Left lung (tissue), 10 donors: ENCODE results near the gene PPP2R5B. TPM values are rescaled to one million over a fixed set of nuclear protein-coding genes. Genes with fewer than 3 reads are reported as not detected.

Experiments used
- ATAC-seq: fragments of 200-7000 bp; cut with Tn5 transposase; one replicate; pipeline ENCODE4 v1.9.1; 2020; ENCODE audit warnings: moderate library complexity
- DNase-seq, 4 donors: peaks; one replicate each; pipeline ENCODE4 v3.0.0-alpha.2; 2013 to 2020
- H3K27ac ChIP-seq, 2 donors: fragments of 200-600 bp; sonication (generic) in 1 of 2; one replicate each; pipeline versions ENCODE4 v1.5.0 to v1.8.0; 2020 to 2021
- H3K27me3 ChIP-seq, 2 donors: fragments of 200-600 bp; sonication (generic) in 1 of 2; one replicate each; pipeline versions ENCODE4 v1.5.0 to v1.8.0; 2020 to 2021
- H3K36me3 ChIP-seq, 2 donors: fragments of 200-600 bp; sonication (generic) in 1 of 2; one replicate each; pipeline versions ENCODE4 v1.5.0 to v1.8.0; 2020 to 2021
- H3K4me1 ChIP-seq, 2 donors: fragments of 200-600 bp; one replicate each; pipeline ENCODE4 v1.8.0; 2021
- H3K4me3 ChIP-seq, 2 donors: fragments of 200-600 bp; sonication (generic) in 1 of 2; one replicate each; pipeline versions ENCODE4 v1.5.0 to v1.8.0; 2020 to 2021; ENCODE audit warnings: mild to moderate bottlenecking in 1 of 2
- H3K9me3 ChIP-seq, 2 donors: fragments of 200-600 bp; sonication (generic) in 1 of 2; one replicate each; pipeline versions ENCODE4 v1.5.0 to v1.8.0; 2020 to 2021
- CTCF ChIP-seq, 2 donors: fragments of 200-600 bp; sonication (generic) in 1 of 2; IDR thresholded peaks; one replicate each; pipeline versions ENCODE4 v1.5.0 to v1.8.0; 2021; ENCODE audit warnings: antibody characterized with exemption in 2 of 2
- intact Hi-C, 2 donors: fragments of 100-400 bp; cut with DNase I; formaldehyde crosslinking; loops; one replicate each; pipeline versions ENCODE4 v1.11.2 to v1.14.2; 2022
- polyA plus RNA-seq, 6 donors: library from polyadenylated mRNA; unstranded; fragments of 120-200 nt; gene quantifications; one replicate each; pipeline ENCODE4 v1.2.1, GENCODE V29; 2013; ENCODE audit not compliant: insufficient read length in 6 of 6
- total RNA-seq, 2 donors: library from RNA; stranded (reverse); fragmentation: NEBNext Ultra II Directional; extraction: Animal tissue kit (Norgen Biotek cat#: 25700); gene quantifications; one replicate each; pipeline ENCODE4 v1.2.1, GENCODE V29; 2021
- donor health status: DM: no; HTN: yes; CAD: no.
- donor health status: DM: no; HTN: no; CAD: no.

The PPP2R5B gene
- total and polyA plus RNA-seq, 8 donors, result 12.1 to 29.9 (median 14.1) TPM

- Histone ChIP-seq H3K36me3 (no peaks in the 10 kb centered on the region), H3K4me3 (no peak overlapping the region), H3K27me3 (no peaks in the 10 kb centered on the region), H3K4me1 (peaks cover 0 to 52% of the 10 kb centered on the region in 2 donors), H3K9me3 (no peaks in the 10 kb centered on the region), H3K27ac (no peak overlapping the region)
- no peak for ATAC-seq
- DNase-seq, result no peak
- TF ChIP-seq CTCF (IDR thresholded peaks at IDR 0.05), result no peak
- intact Hi-C loops, result no loop called here
Observed at GRCh38 chr11:64888729-64889511, 35.6 kb upstream of the PPP2R5B start.

GRCh38 chr11:64890522-64890939, 34.0 kb upstream of the PPP2R5B start:
- no peak overlapping the region for H3K4me3 ChIP-seq
- ATAC-seq (no peak), DNase-seq (no peak)
- peaks cover 0 to 9% of the 10 kb centered on the region in 2 donors for H3K36me3 ChIP-seq
- H3K27ac ChIP-seq, result no peak overlapping the region
- TF ChIP-seq CTCF (IDR thresholded peaks at IDR 0.05), result no peak
- H3K4me1 ChIP-seq, result peaks cover 0 to 46% of the 10 kb centered on the region in 2 donors
- H3K27me3 ChIP-seq, result no peaks in the 10 kb centered on the region
- intact Hi-C loops, result loop anchor here (5.0 to 10.0 kb wide), 2 partner anchors 43 to 46 kb away; partner anchors contain the start of gene CDC42BPG (in 1 of the 2)
- H3K9me3 ChIP-seq, result no peaks in the 10 kb centered on the region

GRCh38 chr11:64891215-64891848, 33.2 kb upstream of the PPP2R5B start:
- no peak overlapping the region for H3K27ac ChIP-seq
- DNase-seq (no peak), ATAC-seq (no peak)
- no peaks in the 10 kb centered on the region for H3K27me3 ChIP-seq
- peaks cover 0 to 38% of the 10 kb centered on the region in 2 donors for H3K4me1 ChIP-seq
- no peak for TF ChIP-seq CTCF (IDR thresholded peaks at IDR 0.05)
- intact Hi-C loops, result loop anchor here (5.0 to 10.0 kb wide), 2 partner anchors 44 to 47 kb away; partner anchors contain the start of gene CDC42BPG (in 1 of the 2)
- H3K4me3 ChIP-seq, result no peak overlapping the region
- H3K36me3 ChIP-seq, result peaks cover 0 to 16% of the 10 kb centered on the region in 2 donors
- H3K9me3 ChIP-seq, result no peaks in the 10 kb centered on the region

- Histone ChIP-seq H3K9me3 (no peaks in the 10 kb centered on the region), H3K27me3 (no peaks in the 10 kb centered on the region), H3K27ac (no peak overlapping the region), H3K4me1 (peaks cover 0 to 35% of the 10 kb centered on the region in 2 donors), H3K4me3 (no peak overlapping the region), H3K36me3 (peaks cover 0 to 22% of the 10 kb centered on the region in 2 donors)
- intact Hi-C loops, result loop anchor here (5.0 to 10.0 kb wide), 2 partner anchors 45 to 47 kb away; partner anchors contain the start of gene CDC42BPG (in 1 of the 2)
- DNase-seq (no peak), ATAC-seq (no peak)
- no peak for TF ChIP-seq CTCF (IDR thresholded peaks at IDR 0.05)
Observed at GRCh38 chr11:64891880-64892279, 32.6 kb upstream of the PPP2R5B start.

GRCh38 chr11:64892411-64892831, 32.1 kb upstream of the PPP2R5B start:
- H3K4me3 ChIP-seq, result no peak overlapping the region
- intact Hi-C loops, result loop anchor here (5.0 to 10.0 kb wide), 2 partner anchors 45 to 48 kb away; partner anchors contain the start of gene CDC42BPG (in 1 of the 2)
- ATAC-seq (no peak), DNase-seq (no peak)
- H3K9me3 ChIP-seq, result no peaks in the 10 kb centered on the region
- H3K27me3 ChIP-seq, result no peaks in the 10 kb centered on the region
- no peak overlapping the region for H3K27ac ChIP-seq
- no peak for TF ChIP-seq CTCF (IDR thresholded peaks at IDR 0.05)
- peaks cover 0 to 30% of the 10 kb centered on the region in 2 donors for H3K4me1 ChIP-seq
- peaks cover 0 to 27% of the 10 kb centered on the region in 2 donors for H3K36me3 ChIP-seq
